ENCODE measurements around the gene TRIM29. TPM values are rescaled to one million over a fixed set of nuclear protein-coding genes. Genes with fewer than 3 reads are reported as not detected.

Gene TRIM29
- total RNA-seq, 6 experiments from 2014 or later, result 1.1 to 2.1 (median 1.3) TPM; not detected in 2

GRCh38 chr11:120184946-120185705 lies 47.2 kb upstream of the TRIM29 start:
- WGBS (ENCODE audit: insufficient coverage, low coverage, low lambda C conversion rate, missing lambda C conversion rate), result 9% methylated on average over 5 of the region's 7 CpGs
- H3K9me3 ChIP-seq, result no peaks in the 10 kb centered on the region
- intact Hi-C loops (cut with DNase I), result no loop called here
- no peaks in the 10 kb centered on the region for H3K36me3 ChIP-seq
- DNase-seq, result peak; percentile 87 to 96 (median 93)
- TF ChIP-seq POLR2A (IDR thresholded peaks at IDR 0.05) (peak; percentile 78), CTCF (IDR thresholded peaks at IDR 0.05) (peak in 1 of 4 donors; percentile 5)
- H3K4me3 ChIP-seq, result peak overlapping the region; percentile 36 to 59 (median 56)
- peak overlapping the region; percentile 79 to 86 (median 85) for H3K27ac ChIP-seq
- peaks cover 0 to 66% (median 26%) of the 10 kb centered on the region in 4 donors for H3K4me1 ChIP-seq
- peak; percentile 71 to 84 (median 76) for ATAC-seq
- H3K27me3 ChIP-seq, result no peaks in the 10 kb centered on the region

GRCh38 chr11:120184371-120184945 lies 46.5 kb upstream of the TRIM29 start:
- ATAC-seq, result peak in 2 of 4 donors; percentile 2 to 14
- Histone ChIP-seq H3K4me1 (peaks cover 0 to 66% (median 26%) of the 10 kb centered on the region in 4 donors), H3K27me3 (no peaks in the 10 kb centered on the region), H3K4me3 (peak overlapping the region; percentile 36 to 59 (median 56)), H3K9me3 (no peaks in the 10 kb centered on the region), H3K27ac (peak overlapping the region; percentile 79 to 86 (median 85)), H3K36me3 (no peaks in the 10 kb centered on the region)
- TF ChIP-seq POLR2A (IDR thresholded peaks at IDR 0.05), result no peak
- no peak for TF ChIP-seq CTCF (IDR thresholded peaks at IDR 0.05)
- intact Hi-C loops (cut with DNase I), result no loop called here
- peak in 1 of 3 donors; percentile 63 for DNase-seq
- WGBS (ENCODE audit: insufficient coverage, low coverage, low lambda C conversion rate, missing lambda C conversion rate), result 11% methylated on average over 10 of the region's 11 CpGs

- Histone ChIP-seq H3K9me3 (no peaks in the 10 kb centered on the region), H3K4me3 (peak overlapping the region; percentile 36 to 59 (median 56)), H3K4me1 (peaks cover 0 to 62% (median 26%) of the 10 kb centered on the region in 4 donors), H3K27ac (peak overlapping the region; percentile 79 to 86 (median 85)), H3K27me3 (no peaks in the 10 kb centered on the region), H3K36me3 (no peaks in the 10 kb centered on the region)
- DNase-seq (peak in 1 of 3 donors; percentile 47), ATAC-seq (no peak)
- intact Hi-C loops (cut with DNase I), result no loop called here
- WGBS (ENCODE audit: insufficient coverage, low coverage, low lambda C conversion rate, missing lambda C conversion rate), result 67% methylated on average over 4 of the region's 7 CpGs
- TF ChIP-seq CTCF (IDR thresholded peaks at IDR 0.05), result no peak
Measured at GRCh38 chr11:120183701-120184141, 45.8 kb upstream of the TRIM29 start.

GRCh38 chr11:120182790-120183491 lies 45.0 kb upstream of the TRIM29 start:
- H3K36me3 ChIP-seq, result no peaks in the 10 kb centered on the region
- no peaks in the 10 kb centered on the region for H3K27me3 ChIP-seq
- H3K4me1 ChIP-seq, result peaks cover 0 to 55% (median 23%) of the 10 kb centered on the region in 4 donors
- intact Hi-C loops (cut with DNase I), result no loop called here
- WGBS (ENCODE audit: insufficient coverage, low coverage, low lambda C conversion rate, missing lambda C conversion rate), result 8% methylated on average over 3 of the region's 5 CpGs
- peak; percentile 47 to 67 (median 58) for ATAC-seq
- H3K9me3 ChIP-seq, result no peaks in the 10 kb centered on the region
- peak overlapping the region; percentile 36 to 59 (median 56) for H3K4me3 ChIP-seq
- peak overlapping the region in 2 of 3 donors; percentile 21 to 85 for H3K27ac ChIP-seq
- TF ChIP-seq POLR2A (IDR thresholded peaks at IDR 0.05) (no peak), CTCF (IDR thresholded peaks at IDR 0.05) (peak; percentile 43 to 67 (median 55))
- peak; percentile 62 to 88 (median 78) for DNase-seq
